CD4-positive, alpha-beta T cell treated with Interleukin-15 for 1 hour (primary cell): ENCODE data around the gene COL7A1.
A peak's percentile ranks its signal among the peaks of the same experiment; 100 is the strongest.

Source experiments
- DNase-seq: peaks from one replicate; pipeline ENCODE4 v3.0.0-alpha.2; 2020

The COL7A1 gene

DNA sequence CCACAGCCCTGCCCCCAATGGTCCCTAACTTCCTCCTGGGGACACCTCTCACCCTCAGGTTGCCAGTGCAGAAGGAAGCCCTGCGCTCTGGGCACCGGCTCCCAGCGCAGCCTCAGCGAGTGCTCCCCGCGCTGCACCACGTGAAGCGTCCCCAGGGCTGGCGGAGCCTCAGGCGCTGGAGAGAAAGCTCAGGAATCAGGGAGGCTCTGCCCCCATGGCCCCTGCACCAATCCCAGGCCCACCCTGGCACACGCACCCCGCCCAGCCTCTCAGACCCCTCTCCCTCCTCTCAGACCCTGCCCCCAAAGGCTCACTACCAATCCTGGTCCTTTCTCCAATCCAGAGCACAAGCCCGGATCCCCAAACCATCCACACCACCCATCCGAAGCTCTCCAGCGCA, 6.9 kb downstream of the COL7A1 start:
- DNase-seq, result no peak

DNA sequence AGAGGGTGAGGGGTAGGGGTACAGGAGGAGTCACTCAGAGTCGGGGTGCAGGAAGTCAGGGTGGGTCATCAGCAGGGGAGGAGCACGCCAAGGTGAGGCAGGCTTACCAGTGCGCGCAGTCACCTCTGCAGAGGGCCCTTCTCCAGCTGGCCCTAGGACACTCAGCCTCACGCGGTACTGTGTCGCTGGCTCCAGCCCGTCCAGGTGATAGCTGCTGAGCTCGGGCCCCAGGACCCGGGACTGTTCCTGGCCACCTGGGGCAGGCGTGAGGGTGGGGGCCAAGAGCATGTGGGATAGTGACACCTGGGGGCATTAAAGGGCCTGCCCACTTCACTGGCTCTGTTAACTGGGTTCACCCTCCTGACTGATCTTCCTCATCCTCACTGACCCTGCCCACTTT, 7.4 kb downstream of the COL7A1 start:
- DNase-seq, result no peak

DNA sequence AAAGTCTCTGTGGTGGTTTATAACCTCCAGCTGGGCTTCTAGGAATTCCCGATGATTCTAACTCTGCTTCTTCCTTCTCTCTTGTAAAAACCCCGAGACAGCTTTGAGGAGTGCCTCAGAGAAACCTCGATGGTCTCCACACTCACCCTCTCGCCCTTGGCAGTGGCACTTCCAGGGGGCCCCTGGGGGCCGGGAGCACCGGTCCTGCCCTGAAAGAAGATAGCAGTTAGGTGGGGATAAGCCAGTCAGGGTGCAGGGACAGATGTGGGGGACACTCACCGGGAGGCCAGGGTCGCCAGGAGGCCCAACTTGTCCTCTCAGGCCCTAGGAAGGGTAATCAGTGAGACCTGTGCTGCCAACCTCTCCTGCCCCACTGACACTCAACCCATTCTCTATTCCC, 9.7 kb downstream of the COL7A1 start:
- no peak for DNase-seq

GRCh38 chr3:48584836-48585235, 10.3 kb downstream of the COL7A1 start:
- DNase-seq, result no peak

GRCh38 chr3:48581621-48582481, 13.3 kb downstream of the COL7A1 start:
- DNase-seq, result no peak

GRCh38 chr3:48576647-48577046, 18.5 kb downstream of the COL7A1 start:
- no peak for DNase-seq

GRCh38 chr3:48575366-48575765, 19.8 kb downstream of the COL7A1 start:
- DNase-seq, result no peak

DNA sequence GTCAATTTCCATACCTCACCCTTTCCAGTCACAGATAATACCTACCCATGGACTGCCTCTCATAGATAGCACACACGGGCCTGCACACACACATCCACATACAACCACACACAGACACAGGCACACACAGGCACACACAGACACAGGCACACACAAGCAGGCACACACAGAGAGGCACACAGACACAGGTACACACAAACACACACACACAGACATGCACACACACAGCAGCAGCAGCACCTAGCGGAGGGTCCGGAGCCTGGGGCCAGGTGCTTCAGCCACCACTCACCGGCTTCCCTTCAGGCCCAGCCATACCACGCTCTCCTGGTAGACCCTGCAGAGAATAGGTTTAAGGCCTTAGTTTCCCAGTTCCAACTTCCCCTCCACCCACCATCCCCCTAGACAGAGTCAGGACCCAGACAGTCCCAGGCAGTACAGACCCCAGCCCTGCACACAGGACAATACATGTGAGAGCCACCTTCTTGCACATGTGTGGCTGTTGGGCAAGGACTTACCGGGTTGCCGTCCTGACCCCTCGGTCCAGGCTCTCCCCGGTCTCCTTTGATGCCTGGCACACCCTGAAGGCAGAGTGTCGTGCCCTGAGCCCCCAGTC, 21.1 kb downstream of the COL7A1 start:
- DNase-seq, result no peak

DNA sequence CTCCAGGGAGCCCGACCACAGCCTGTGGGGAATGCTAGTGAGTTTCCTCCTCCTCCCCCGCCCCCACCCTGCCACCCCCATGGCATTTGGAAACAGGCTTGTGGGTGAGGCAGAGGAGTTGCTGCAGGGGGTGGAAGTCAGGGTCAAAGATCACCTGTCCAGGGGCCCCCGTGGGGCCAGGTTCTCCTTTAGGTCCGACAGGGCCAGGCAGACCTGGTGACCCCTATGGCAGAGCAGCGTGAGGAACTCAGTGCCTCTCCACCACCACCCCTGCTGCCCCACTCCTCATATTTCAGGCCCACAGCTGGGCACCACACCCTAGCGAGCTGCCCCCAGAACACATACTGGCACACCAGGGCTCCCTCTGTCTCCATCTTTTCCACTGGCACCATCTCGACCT, 22.6 kb downstream of the COL7A1 start:
- no peak for DNase-seq

GRCh38 chr3:48571938-48572337, 23.2 kb downstream of the COL7A1 start:
- DNase-seq, result no peak

- no peak for DNase-seq
Observed at GRCh38 chr3:48569808-48570450, 25.2 kb downstream of the COL7A1 start.

- no peak for DNase-seq
Observed at GRCh38 chr3:48569400-48569799, 25.7 kb downstream of the COL7A1 start.

- no peak for DNase-seq
Observed at GRCh38 chr3:48568476-48568875, 26.7 kb downstream of the COL7A1 start.

DNA sequence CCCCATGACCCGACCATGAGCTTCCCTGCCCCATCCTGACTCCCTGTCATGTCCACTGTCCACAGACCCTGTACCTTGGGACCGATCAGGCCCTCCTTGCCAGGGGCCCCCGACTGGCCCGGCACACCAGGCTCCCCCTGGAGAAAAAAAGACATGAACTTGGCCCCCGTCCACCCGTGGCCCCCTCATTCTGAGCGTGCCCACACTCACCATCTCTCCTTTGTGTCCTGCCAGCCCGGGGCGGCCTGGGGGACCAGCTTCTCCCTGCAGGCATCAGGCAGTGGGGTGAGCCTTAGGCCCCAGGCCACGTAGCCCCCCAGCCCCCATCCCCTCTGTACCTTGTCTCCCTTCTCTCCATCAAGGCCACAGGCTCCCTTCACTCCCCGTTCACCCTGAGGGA, 27.6 kb downstream of the COL7A1 start:
- no peak for DNase-seq

- DNase-seq, result no peak
Observed at GRCh38 chr3:48567090-48567489, 28.0 kb downstream of the COL7A1 start.

- DNase-seq, result no peak
Observed at GRCh38 chr3:48566401-48566760, 28.7 kb downstream of the COL7A1 start.

DNA sequence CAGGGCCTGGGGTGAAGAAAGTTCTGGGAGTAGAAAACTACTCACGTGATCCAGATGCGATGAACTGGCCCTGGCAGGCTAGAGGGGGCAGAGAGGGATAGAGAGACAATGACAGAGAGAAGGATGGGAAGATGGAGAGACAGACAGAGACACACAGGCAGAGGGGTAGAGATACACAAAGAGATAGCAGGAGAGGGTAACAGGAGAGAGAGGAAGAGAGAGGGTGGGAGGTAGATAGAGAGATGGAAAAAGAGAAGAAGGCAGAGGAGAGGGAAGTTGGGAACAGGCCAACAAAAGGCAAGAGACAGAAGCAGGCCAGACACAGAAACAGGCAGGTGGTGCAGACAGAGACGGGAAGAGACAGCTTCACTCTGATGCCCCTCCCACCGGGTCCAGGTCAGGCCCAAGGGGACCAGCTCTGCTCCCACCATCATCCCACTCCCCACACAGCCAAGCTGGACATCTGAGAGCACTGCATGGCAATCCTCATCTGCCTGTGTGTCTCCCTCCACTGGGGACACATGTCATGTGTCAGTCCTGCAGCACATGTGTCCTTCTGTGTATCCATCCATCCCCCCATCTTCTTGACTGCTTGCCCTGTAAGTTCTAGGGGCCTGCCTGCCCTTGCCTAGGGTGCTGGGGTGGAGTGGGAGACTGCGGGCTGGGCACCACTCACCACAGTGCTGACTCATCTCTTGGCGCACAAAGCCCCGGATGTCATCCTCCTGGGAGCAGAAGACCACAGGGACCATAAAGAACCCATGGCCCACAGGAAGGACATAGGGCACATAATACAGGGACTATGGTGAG, 29.3 kb downstream of the COL7A1 start:
- peak; percentile 48 for DNase-seq

DNA sequence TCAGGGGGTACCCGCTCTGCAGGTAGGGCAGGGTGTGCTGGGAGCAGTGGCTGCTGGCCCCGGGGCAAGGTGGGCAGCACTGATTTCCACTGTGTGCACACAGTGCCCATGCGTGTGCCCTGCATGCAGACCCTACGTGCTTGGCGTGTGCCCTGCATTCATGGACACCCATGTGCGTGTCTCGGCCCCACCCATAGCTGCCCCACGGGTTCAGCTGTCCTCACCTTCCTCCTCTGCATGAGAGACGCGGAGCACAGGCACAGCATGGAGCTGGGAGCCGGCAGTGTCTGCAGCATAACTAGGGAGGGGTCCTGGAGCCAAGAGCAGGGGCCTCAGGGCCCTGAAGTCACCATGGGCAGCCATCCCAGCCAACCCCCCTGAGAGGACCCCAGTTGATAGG, 29.9 kb downstream of the COL7A1 start:
- no peak for DNase-seq

DNA sequence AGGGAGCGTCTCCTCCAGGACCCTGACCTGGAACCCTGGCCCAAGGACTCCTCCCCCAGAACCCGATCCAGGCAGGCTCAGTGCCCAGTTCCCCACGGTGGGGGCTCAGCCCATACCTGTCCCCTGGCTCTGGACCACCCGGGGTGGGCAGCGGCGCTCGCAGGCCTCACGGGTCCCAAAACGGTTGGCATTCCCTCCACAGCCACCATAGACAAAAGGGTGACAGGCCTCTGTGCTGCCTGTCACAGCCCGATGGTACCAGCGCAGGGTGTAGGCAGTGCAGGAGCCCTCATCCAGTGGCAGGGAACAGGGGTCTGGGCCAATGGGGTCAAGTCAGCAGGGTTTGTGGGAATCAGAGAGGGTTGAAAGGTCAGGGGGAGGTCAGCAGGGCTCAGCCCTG, 30.5 kb downstream of the COL7A1 start:
- DNase-seq, result no peak

DNA sequence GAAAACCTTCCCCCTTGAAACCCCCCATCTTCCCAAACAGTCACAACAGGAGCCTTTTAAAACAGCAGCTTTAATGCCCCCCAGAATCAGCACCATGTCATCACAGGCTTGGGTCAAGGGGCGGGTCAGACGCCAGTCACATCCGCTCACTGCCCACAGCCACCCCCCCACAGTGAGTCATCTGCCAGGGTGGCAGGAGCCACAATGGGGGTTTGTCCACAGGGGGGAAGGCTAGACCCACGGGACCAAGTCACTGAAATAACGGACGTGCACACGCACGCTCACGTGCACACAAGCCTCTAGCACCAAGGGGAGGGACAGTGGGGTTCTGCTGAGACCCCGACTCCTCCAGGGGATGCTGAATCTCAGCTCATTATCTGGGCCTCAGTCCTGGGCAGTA, 31.1 kb downstream of the COL7A1 start:
- DNase-seq, result peak; percentile 86

GRCh38 chr3:48563382-48563918, 31.7 kb downstream of the COL7A1 start, which contains the start of gene UCN2:
UCN2 (minus strand) TSS chr3:48563781; CDS start chr3:48563124, 657 bp downstream.
- no peak for DNase-seq

GRCh38 chr3:48562367-48563095, 32.6 kb downstream of the COL7A1 start:
- DNase-seq, result no peak
